HG03159 (cell line): Measurements from ENCODE around the gene CRMP1.

Experiments used
- ATAC-seq: cut with Tn5 transposase; IDR thresholded peaks from one replicate; pipeline ENCODE4 v1.9.1; 2021; ENCODE audit warnings: mild to moderate bottlenecking, moderate library complexity; ENCODE audit not compliant: unreplicated experiment

CRMP1 gene

DNA sequence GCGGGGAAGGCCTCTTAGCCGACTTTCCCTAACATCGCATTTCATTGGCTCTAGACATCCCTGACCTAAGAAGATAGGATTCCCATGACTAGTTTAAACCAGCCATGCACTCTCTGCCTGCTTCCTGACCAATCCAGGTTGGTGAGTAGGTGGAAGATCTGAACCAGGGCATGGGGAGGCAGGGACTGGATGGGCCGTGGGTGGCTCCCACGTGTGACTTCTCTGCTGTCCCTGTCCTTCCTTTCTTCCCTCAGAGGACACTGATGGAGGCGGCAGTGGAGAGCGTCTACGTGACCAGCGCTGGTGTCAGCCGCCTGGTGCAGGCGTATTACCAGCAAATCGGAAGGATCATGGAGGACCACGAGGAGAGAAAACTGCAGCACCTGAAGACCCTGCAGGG lies 91.2 kb downstream of the CRMP1 start:
- ATAC-seq = no peak

DNA sequence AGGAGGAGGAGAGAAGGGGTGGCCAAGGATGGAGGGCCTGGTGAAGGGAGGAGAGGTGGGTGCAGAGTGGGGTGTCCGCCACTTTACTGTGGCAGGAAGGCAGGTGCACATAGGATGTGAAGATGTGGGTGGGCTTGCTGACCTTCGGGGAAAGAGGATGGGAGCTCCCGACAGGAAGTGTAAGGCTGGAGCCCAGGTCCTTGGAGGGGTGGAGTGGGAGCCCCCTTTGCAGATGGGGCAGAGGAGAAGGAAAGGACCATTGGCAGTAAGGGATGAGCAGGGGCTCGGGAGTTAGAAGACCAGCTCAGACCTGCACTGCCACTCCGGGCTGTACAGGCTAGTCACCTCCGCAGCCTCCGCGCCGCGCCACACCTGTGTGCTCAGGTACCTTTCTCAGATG lies 92.4 kb downstream of the CRMP1 start:
- ATAC-seq = no peak

DNA sequence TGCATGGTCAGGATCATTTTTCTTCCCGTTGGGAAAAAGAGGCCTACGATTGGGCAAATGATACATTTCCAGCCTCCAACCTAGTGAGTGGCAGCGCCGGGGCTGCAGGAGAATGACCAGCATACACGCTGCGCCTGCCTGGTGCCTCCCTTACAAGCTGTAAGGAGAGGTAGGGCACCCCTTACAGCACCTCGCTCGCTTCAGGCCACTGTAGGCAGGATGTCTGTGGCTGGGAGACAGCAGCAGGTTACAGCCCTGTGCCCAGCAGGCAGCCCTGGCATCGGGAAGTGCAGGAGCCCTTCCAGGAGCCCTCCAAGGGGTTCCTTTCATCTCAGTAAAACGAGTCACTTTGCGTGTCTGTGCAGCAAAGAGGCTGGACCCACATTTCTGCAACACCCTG lies 93.5 kb downstream of the CRMP1 start:
- ATAC-seq = no peak

DNA sequence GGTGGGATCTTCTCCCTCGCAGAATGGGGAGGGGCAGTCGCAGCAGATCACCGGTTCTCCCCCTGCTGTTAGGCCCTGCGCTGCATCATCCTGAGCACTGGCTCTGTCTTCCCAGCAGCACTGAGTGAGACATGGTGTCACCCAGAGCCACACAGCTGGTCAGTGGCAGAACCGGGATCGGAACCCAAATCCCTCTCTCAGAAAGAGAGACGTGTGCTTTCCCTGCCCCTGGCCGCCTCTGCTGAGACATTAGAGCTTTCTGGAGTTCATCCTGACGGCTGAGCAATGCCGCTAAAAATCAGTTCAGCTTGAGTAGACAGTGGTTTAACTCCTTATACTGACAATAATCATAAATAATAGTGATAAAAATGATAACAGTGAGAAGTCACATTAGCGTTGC lies 93.9 kb downstream of the CRMP1 start:
- ATAC-seq = no peak

DNA sequence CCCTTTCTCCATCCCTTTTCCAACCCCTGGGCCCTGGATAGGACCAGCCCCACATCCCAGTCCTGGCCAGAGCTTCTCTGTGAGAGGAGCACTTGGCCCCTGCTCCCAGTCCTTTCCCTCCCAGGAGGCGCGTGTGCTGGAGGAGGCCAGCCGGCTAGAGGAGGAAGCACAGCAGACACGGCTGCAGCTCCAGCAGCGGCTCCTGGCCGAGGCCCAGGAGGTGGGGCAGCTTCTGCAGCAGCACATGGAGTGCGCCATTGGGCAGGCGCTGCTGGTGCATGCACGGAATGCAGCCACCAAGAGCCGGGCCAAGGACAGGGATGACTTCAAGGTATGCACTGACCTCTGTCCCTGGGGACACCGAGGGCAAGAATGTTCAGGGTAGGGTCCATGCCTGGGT lies 94.4 kb downstream of the CRMP1 start:
- no peak for ATAC-seq

DNA sequence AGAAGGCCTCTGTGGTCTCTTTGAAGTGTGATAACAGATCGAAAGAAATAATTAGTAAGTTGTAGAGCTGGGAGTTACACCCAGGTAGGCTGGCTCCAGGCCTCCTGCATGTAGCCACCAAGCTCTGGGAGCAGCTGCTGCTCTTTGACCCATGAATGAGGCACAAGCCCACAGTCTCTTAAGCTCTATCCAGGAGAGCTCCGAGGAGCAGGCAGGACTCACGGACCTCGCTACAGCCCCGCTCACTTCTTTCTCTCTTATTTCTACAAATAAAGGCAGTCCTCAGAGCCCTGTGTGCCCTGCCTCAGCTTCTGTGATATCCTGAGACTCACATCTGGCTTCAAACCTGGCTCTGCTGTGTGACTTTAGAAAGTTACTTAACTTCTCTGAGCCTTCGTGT lies 95.0 kb downstream of the CRMP1 start:
- ATAC-seq = no peak

DNA sequence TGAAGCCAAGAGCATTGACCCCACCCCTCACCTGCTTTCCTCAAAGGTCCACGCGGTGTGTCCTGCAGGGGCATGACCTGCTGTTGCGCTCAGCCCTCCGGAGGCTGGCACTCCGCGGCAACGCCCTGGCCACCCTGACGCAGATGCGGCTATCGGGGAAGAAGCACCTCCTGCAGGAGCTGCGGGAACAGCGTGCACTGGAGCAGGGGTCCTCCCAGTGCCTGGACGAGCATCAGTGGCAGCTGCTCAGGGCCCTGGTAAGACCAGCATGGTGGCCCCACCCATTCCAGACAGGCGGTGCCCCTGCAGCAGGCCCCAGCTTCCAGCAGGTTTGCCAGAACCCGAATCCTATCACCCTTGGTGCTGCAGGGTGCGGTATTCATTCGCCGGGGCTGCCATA lies 95.9 kb downstream of the CRMP1 start:
- no peak for ATAC-seq

DNA sequence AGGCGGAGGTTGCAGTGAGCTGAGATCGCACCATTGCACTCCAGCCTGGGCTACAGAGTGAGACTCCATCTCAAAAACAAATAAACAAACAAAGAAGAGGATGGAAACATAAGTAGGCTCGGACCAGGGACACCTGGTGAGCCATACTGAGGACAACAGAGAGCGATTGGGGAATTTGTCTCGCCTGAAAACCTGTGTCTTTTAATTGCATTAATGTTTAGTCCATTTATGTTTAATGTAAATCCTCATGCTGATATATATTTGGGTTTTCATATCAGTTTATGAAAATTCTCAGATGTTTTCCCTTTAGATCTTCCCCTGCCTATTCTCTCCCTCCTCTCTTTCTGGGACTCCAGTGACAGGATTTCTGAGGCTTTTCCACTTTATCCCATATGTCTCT lies 97.3 kb downstream of the CRMP1 start:
- ATAC-seq = no peak

DNA sequence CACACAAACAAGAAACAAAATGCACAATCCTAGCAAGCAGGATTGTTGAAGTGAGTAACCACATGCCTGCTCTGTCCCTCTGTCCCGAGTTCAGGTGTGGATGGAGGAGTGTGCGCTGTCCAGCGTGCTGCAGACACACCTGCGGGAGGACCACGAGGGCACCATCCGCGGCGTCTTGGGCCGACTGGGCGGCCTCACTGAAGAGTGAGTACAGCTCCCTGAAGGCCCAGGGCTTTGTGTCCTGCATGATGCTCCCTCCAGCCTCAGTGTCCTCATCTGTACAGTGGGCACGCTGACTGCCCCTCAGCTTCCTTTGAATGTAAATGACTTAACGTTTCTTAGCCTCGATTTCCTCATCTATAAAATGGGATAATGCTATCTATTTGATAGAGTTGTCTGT lies 99.4 kb downstream of the CRMP1 start:
- ATAC-seq = no peak

DNA sequence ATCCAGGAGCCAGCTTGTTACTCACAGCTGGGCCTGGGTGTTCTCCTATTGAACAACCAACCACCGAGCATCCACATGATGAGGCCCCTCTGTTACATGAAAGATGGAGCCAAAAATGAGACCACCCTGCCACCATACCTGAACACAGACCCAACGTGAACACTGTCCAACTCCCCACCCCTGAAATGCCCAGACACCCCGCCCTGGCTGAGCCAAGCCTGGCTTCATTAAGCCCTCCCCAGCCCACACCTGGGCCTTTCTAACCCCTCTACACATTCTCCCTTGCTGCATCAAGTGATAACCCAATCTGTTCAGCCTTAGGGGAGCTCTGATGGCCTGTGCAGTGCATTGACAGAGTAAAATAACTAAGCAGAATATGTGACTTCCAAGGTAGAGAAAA lies 101.2 kb downstream of the CRMP1 start:
- ATAC-seq = no peak

DNA sequence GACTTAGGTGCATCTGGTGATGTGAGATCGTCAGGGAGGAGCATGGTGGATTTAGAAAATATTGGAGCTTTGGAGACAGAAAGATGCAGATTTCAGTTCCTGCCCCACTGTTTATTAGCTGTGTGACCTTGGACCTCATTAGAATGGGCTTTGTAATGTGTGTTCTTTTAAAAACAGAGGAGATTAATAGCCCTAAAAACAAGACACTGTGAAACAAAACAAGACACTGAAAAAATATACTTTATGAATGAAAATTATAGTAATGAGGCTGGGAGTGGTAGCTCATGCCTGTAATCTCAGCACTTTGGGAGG lies 102.4 kb downstream of the CRMP1 start:
- no peak for ATAC-seq

DNA sequence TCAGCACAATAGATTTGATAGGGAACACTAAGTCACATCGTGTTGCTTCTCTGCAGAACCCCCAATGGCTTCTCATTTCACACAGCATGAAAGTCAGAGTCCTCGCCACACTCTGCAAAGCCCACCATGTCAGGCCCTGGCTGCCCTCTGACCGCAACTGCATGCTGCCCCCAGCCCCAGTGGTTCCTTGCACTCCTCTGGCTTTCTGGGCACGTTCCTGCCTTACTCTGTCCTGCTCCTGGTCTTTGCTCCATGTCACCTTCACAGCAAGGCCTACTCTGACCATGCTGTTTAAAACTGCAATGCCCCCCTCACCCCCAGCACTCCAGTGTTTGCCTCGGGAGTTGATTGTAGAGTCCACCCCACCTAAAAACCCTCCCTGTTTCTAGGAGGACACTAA lies 103.7 kb downstream of the CRMP1 start:
- no peak for ATAC-seq

DNA sequence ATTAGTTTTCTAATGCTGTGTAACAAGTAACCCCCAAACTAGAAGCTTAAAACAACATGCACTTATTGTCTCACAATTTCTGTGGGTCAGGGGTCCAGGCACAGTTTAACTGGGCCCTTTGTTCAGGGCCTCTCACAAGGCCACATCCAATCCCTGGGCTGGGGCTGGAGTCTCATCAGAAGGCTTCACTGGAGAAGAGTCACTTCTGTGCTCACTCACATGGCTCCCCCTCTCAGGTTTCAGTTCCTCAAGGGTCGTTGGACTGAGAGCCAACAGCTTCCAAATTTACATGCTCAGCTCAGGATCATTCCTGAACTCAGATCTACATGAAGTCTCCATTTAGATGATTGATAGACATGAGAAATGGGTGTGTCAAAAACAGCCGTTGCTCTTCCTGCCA lies 104.7 kb downstream of the CRMP1 start:
- ATAC-seq = no peak

DNA sequence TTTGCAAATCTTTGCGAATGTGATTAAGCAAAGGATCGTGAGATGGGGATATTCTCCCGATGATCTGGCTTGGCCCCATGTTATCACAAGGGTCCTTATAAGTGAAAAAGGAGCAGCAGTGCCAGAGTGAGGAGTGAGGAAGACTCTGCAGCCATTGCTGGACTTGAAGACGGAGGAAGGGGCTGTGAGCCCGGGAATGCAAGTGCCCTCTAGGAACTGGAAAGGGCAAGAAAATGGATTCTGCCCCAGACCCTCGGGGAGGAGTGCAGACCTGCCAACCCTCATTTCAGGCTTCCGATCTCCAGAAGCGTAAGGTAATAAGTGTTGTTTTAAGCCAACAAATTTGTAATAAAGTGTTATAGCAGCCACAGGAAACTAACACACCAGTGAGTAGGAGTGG lies 105.6 kb downstream of the CRMP1 start:
- ATAC-seq = no peak

DNA sequence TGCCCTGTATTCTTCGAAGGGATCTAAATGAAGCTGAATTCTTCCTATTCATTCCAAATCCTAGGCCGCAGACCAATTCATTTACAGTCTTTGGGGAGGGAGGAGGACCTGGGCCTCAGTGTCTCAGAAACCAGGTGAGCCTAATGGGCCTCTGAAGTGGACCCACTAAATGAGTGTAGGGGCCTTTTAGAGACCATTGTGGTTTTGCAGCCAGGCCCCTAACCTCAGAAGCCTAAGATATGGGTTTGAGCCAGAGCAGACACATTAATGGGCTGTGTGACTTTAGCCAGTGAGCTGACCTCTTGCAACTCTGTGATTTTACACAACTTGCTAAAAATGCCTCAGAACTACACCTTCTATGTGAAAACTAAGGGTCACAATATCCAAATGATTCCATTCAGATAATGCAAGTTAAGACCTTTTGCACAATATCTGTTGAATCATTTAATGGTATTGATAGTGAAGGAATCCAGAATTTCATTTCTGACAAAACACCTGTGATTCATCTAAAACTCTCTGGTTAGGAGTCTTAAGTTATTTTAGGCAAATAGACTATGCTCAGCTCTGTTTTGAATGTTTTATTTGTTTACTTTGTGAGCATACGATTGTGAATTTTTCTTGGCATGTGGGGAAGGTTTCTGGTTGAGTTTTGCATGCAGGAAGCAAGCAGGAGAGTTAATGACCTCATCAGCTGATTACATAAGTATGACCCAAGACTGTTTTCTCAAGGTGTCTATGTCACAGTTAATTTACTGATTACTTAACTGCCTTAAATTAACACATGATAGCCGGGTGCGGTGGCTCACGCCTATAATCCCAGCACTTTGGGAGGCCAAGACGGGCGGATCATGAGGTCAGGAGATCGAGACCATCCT lies 106.8 kb downstream of the CRMP1 start:
- no peak for ATAC-seq

DNA sequence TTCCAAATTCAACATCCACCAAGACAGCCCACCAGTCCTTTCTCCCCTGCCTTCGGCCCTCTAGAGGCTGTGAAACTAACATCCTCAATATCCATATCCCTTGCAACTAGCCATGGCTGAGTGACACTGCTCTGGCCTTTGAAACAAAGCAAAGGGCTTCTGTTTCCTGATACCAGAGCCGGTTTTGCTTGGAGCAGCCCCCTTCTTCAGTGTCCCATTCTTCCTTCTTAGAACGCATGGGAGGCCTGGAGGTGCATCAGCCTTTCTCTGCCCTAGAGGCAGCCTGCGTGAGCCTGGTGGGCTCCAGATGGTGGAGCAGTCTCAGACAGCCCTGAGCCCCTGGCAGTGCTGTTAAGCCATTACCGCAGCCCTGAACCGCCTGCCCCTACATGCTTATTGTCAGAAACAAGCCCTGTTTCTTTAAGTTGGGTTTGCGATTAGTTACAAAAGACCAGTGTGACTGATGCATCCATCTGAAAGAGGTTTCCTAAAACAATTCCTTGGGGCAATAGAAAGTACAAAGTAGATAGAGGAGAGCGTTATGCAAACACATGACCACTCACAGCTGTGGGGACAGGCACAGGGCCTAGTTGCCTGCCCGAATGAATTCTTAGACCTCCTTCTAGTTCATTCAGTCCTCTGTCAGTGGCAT lies 107.8 kb downstream of the CRMP1 start:
- ATAC-seq = no peak

DNA sequence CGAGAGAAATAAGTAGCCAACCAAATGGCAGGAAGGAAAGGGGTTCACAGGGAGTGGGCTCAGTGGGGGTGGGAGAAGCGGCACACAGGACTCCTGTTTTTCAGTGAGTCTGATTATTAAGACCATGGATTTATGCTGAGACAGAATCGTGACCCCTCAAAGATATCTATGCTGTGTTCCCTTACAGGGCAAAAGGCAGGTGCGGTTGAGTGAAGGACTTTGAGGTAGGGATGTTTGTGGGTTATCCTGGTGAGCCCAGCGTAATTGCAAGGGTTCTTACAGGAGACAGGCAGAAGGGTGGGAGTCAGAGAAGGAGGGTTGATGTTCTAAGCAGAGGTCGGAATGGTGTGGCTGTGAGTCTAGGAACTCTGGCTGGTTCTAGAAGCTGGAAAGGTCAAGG lies 108.9 kb downstream of the CRMP1 start:
- ATAC-seq = no peak

DNA sequence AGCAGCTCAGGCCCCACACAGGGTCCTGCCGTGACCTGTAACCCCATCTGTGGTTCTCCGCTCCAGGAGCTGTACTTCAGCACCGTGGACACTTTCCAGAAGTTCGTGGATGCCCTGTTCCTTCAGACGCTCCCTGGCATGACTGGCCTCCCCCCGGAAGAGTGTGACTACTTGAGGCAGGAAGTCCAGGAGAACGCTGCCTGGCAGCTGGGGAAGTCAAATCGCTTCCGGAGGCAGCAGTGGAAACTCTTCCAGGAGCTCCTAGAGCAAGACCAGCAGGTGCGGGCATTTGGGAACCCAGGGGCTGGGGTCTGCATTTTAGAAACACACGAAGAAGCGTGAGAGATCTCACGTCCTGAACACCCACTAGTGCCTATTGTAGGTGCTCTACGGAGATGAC lies 109.4 kb downstream of the CRMP1 start:
- ATAC-seq = no peak

DNA sequence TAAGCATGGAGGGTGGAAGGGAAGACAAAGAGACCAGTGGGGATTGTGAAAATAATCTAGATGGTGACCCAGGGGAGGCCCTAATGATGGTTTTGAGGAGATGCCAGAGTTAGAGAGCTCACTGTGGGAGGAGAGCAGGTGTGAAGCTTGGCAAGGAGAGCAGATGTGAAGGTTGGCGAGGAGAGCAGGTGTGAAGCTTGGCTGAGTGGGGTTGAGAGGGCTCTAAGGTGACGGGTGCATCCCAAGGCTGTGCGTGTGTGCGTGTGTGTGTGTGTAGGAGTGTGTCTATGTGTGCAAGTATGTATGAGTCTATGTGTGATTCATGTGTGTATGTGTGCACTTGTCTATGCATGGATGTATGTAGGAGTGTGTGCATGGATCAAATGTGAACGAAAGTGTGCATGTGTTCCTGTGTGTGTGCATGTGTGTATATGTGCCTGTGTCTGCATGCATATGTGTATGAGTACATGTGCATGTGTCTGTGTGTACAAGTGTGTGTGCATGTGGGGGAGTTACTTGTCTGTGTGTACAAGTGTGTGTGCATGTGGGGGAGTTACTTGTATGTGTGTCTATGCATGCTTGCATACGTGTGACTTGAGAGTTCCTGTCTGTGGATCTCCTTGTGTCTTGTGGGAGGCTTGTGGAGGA lies 109.9 kb downstream of the CRMP1 start:
- no peak for ATAC-seq

DNA sequence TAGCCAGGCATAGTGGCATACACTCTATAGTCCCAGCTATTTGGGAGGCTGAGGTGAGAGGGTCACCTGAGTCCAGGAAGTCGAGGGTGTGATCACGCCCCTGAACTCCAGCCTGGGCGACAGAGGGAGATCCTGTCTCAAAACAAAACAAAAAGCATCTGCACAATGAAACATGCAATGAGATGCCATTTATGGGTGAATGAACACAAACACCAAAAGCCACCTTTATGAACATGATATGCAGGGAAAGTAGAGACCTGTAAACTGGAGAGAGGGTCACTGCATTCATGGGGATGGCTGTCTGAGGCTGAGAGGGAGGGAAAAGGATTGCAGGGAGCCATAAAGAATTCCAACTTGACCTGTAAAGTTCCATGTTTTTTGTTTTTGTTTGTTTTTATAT lies 111.2 kb downstream of the CRMP1 start:
- ATAC-seq = no peak

DNA sequence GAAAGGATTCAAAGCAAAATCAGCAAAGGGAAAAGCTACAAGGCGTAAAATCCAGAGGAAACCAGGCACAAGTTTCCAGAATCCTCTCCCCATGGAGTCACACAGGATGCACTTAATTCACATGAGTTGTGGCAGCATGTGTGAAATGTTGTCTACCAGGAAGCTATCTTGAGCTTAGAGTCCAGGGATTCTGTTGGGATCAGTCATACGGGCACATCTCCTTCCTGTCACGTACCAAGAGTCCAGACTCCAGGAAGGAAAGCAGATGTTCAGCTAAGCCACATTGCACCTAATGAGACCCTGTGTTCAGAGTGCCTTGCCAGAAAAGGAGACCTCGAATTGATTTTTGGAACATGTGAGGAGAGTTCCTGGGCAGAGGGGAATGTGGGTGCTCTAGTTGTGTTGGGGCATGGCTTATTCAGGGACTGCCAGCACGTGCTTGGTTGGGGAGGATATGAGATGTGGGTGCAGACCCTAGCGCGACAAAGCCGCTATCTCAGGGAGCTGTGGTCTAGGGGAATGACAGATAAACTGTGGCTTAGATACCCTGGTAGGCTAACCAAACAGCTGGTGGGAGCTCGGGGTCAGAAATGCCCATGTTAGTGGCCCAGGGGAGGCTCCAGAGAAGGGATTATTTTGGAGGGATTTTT lies 111.9 kb downstream of the CRMP1 start:
- ATAC-seq = no peak

DNA sequence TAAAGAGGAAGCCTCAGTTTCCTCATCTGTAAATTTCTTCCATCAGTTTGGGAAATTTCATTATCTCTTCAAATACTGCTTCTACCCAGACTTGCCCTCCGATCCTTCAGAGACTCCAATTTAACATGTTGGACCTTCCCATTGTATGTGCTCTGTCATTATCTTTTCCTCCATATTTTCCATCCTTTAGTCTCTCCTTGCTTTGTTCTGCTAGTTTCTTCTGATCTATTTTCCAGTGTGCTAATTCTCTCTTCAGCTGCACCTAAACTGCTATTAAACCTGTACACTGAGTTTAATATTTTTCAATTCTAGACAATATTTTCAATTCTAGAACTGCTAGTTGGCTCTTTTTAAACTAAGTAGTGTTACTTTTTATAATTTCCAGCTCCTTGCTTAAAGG lies 116.4 kb downstream of the CRMP1 start:
- ATAC-seq = no peak
